ENCODE data around the gene RHOD.

The RHOD gene

DNA sequence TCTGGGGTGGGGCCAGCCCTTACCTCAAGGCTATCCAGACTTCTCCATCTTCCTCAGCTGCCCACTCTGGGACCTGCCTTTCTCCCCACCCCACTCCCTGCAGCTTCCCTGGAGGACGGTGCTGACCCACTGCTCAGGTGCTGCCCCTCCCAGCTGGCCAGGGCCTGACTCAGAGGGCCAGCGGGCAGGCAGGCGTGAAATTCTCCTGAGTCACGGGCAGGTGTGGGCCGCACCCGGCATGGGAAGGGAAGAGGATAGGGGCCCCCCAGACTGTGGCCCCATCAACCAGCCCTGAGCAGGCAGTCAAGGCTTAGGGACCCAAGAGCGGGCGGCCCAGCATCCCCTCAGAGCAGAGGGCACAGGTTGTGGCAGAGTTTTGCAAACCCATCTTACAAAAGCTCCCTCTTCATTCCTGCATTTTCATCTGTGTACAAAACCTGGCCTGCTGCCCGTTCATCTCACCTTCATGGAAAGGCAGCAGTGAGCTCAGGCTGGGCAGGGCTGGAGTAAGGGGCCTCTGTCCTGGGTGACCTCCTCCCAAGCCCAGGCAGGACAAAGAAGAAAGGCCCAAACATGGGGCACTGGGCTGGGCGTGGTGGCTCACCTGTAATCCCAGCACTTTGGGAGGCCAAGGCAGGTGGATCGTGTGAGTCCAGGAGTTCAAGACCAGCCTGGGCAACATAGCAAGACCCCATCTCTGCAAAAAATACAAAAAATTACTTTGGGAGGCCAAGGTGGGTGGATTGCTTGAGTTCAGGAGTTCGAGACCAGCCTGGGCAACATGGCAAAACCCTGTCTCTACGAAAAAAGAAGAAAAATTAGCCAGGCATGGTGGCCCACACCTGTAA, 6.1 kb downstream of the RHOD start:
- no peak for DNase-seq (ENCODE audit: low read depth)

DNA sequence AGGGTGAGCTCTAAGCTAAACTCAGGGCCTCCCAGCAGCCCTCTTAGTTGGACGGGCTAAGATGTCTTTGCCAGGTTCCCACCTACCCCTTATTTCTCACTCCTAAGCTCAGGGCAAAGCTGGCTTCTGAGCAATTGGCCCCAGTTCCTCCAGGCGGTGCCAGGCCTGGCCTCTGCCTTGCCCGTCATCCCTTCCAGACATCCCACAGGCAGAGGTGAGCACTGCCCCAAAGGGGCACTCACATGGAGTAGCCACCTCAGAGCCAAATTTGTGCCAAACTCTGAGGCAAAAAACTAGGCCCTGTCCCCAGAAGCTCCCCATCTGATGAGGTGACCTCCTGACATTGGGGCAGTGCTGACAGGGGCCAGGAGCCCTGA, 9.7 kb downstream of the RHOD start:
- no peak for DNase-seq (ENCODE audit: low read depth)

DNA sequence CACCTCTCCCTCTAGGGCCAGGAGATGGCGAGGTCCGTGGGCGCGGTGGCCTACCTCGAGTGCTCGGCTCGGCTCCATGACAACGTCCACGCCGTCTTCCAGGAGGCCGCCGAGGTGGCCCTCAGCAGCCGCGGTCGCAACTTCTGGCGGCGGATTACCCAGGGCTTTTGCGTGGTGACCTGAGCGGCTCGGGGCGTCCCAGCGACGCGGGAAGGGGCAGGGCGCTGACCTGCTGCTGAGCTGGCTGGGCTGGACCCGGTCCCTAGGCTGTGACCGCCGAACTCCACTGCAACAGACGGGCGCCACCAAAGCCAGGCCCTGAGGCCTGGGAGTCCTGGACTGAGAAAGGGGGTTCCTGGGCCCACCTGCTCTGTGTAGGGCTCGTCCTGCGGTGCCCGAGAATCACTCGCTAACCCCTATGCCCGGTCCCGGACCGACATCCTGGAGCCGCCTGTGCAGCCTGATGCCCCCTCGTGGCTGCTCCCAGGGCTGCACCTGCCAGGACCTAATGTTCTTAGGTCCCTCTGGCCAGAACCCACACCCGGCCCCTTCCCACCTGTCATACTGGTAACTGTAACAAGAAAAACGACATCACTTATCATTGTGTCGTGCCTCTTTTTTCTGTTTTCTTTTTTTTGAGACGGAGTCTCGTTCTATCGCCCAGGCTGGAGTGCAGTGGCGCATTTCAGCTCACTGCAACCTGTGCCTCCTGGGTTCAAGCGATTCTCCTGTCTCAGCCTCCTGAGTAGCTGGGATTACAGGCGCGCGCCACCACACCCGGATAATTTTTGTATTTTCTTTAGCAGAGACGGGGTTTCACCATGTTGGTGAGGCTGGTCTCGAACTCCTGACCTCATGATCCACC, 15.0 kb downstream of the RHOD start:
- DNase-seq (ENCODE audit: low read depth) = no peak

DNA sequence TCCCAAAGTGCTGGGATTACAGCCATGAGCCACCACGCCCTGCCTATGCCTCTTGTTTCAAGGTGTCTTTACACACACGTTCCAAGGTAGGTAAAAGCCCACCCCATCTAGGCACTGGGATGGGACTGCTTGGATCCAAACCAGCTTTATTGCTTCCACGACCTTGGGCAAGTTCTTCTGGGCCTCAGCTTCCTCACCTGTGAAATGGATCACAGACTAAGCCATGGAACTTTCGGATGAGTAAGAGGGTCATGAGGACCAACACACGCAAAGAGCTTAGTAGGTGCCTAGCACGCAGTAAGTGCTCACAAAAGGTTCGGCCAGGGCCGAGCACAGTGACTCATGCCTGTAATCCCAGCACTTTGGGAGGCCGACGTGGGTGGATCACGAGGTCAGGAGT, 15.6 kb downstream of the RHOD start:
- DNase-seq (ENCODE audit: low read depth) = no peak

DNA sequence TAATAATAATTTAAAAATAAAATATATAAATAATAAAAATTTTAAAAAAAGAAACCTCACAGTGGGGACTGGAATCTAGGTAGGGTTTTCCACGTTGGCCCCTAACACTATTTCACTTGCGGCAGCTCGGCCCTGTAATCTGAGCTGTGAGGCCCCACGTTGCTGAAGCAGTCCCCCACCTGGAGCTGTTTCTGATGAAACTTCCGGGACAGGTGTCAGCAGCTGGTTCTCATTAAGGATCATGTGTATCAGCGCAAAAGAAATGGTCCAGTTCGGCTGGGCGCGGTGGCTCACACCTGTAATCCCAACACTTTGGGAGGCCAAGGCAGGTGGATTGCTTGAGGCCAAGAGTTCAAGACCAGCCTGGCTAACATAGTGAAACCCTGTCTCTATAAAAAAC, 17.3 kb downstream of the RHOD start:
- no peak for DNase-seq (ENCODE audit: low read depth)

DNA sequence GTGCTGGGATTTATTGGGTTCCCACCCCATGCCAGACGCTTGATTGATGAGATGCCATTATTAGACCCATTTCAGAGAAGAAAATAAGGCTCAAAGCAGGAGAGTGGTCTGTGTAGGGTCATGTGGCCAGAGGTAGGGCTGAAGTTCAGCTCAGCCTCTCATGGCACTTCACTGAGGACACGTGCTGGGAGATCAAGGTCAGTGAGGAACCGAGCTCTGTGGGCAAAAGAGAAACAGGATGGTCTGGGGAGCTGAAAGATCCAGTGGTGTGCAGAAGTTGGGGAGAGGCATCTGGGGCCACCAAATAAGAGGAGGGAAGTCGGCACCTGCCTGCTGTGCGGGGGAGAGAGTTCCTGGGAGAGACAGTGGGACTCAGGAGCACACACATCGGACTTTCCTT, 19.6 kb downstream of the RHOD start:
- DNase-seq (ENCODE audit: low read depth) = no peak

DNA sequence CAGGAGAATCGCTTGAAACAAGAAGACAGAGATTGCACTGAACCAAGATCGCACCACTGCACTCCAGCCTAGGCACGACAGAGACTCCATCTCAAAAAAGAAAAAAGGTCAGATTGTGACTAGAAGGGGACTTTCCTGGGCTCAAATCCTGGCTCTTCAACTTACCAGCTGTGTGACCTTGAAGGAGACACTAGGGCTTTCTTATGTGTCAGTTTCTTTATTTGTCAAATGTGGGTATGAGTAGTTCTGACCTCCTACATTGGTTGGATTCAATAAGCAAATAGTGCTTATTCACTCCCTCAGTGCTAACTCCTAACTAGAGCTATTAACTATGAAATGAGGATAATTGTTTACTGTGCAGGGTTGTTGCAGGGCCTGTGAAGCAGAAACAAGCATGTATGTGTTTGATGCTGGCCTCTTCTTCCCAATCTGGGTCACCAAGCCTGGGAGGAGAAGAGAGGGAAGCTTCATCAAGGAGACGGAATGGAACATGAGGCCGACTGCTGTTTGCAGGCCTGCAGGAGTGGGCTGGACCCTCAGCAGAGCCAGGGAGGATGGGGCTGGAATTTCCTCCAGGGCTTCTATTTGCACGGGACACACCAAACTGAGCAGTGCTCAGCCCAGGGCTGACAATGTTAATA, 22.5 kb downstream of the RHOD start:
- no peak for DNase-seq (ENCODE audit: low read depth)

DNA sequence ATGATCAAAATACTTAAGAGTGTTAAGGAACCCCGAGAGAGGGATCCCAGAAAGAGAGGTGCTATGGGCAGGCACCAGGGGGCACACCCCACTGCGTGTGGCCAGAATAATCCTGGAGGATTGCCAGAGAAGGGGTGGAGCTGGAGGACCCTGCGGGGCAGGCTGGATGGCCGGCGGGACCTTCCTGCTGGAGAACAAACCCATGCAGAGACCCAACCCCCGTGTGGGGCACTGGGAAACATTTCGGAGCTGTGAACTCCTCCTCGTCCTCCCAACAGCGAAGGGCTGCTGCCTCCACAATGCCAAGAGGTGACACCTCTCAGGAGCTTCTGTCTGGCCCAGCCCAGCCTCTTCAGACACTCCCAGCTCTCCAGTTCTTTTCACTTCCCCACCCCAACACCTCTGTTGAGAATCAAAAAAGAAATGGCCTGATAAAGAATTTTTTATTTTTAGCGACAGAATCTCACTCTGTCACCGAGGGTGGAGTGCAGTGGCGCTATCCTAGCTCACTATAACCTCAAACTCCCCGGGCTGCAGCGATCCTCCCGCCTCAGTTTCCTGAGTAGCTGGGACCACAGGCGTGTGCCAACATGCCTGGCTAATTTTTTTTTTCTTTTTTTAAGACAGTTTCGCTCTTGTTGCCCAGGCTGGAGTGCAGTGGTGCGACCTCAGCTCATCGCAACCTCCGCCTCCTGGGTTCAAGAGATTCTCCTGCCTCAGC, 25.6 kb downstream of the RHOD start:
- DNase-seq (ENCODE audit: low read depth) = no peak

DNA sequence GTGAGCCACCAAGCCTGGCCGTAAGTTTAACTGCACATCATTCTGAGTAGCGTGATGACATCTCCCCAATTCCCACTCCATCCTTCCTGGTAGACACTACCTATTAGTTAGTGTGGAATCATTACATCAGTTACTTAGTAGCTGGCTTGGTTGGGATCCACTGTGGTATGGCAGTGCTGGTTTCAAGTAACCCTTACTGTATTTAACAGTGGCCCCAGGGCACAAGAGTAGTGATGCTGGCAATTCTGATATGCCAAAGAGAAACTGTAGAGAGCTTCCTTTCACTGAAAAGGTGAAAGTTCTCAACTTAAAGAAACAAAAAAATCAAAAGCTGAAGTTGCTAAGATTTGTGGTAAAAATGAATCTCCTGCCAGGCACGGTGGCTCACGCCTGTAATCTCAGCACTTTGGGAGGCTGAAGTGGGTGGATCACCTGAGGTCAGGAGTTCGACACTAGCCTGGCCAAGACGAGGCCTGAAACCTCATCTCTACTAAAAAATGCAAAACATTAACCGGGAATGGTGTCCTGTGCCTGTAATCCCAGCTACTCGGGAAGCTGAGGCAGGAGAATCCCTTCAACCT, 27.2 kb downstream of the RHOD start:
- DNase-seq (ENCODE audit: low read depth) = no peak

DNA sequence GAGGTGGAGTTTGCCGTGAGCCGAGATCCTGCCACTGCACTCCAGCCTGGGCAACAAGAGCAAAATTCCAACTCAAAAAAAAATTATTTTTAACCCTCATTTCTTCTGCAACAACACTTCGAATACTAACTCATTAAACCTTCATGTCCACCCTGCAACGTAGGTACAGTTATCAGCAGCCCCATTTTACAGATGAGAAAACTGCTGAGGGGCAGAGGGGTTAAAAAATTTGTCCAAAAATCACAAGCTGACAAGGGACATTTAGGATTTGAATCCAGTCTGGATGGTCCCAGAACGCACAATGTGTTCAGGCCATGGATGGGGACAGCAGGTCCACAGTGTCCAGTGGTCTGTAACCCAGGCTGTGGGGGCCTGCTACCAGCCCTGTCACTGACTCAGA, 29.0 kb downstream of the RHOD start:
- no peak for DNase-seq (ENCODE audit: low read depth)

DNA sequence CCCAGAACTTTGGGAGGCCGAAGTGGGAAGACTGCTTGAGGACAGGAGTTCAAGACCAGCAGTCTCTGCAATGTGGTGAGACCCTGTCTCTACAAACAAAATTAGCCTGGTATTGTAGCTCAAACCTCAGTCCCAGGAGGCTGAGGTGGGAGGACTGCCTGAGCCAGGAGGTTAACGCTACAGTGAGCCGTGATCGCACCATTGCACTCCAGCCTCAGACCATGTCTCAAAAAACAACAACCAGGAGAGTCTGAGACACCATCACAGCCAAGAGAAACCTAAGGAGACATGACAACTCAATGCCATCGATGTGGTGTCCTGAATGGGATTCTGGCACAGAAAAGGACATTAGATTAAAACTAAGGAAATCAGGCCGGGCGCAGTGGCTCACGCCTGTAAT, 34.1 kb downstream of the RHOD start:
- no peak for DNase-seq (ENCODE audit: low read depth)

DNA sequence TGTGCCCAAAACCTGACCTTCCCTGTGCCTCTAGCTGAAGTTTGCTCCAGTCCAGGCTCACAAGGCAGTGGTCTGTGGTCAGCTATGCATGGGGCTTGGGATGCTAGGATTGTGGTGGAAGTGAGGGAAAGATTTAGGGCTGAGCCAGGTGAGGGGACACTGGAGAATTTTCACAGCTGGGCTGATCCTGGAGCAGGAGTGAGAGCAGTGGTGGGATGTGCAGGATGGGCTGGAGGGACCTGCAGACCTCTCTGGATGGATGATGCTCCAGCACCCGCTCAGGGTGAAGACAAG, 38.5 kb downstream of the RHOD start:
- DNase-seq (ENCODE audit: low read depth) = no peak

DNA sequence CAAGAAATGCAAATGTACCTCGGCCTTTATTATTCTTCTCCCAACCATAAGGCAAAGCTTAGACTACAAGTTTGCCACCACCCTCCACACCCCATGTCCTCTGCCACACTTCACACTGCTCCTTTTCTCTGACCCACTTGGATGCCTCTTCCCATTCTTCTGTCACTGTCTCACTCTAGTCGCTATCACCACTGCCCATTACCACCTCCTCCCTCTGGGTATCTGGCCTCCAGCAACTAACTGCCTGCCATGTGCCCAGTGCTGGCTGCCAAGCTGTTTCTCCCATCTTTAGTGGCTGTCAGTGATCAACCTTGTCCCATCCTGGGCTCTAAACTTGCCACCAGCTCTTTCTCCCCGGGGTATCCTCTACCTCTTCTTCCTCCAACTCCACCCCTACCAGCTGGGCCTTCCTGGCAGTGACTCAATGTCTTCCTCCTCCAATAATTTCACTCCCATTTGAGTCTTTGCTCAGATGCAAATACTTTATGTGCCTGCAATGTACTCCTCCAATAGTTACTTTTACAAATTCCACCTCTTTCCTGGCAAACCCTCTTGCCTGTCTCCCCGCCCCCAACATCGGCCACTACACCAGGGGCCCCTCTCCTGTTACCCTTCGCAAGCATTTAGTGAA, 42.3 kb downstream of the RHOD start:
- no peak for DNase-seq (ENCODE audit: low read depth)

DNA sequence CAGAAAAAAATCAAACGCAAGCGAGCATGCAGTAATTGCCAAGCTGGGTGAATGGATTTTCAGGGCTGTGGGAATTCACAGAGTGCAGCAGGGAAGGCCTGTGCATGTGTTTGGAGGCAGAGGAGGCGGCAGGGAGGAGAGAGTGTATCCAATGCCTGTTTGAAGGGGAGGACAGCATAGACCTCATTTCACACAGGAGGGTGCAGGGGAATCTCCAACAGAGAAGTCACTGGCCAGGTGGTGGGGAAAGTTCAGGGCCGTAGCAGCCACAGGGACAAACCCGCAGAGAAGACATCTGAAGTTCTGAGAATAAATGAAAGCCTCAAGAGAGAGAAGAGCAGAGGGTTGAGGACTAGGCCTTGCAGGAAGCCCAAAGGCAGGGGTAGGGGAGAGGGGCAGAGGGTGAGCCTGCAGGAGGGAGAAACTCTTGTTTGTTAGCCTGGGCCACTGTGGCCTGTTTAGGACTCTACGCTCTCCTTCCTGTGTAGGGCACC, 43.2 kb downstream of the RHOD start:
- no peak for DNase-seq (ENCODE audit: low read depth)

DNA sequence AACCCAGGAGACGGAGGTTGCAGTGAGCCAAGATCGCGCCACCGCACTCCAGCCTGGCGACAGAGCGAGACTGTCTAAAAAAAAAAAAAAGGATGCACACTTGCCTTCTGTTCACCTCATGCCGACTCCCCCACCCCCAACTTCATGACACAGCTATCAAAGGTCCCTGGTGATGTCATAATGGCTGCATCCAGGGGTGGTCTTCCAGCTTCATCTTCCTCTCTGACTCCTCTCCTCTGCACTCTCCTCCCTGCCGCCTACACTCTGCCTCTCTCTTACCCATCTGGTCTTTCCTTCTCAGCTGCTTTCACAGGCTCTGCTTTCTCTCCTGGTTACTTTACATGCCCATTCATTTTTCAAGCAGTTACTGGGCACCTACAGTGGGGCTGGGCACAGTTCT, 46.0 kb downstream of the RHOD start:
- DNase-seq (ENCODE audit: low read depth) = no peak

DNA sequence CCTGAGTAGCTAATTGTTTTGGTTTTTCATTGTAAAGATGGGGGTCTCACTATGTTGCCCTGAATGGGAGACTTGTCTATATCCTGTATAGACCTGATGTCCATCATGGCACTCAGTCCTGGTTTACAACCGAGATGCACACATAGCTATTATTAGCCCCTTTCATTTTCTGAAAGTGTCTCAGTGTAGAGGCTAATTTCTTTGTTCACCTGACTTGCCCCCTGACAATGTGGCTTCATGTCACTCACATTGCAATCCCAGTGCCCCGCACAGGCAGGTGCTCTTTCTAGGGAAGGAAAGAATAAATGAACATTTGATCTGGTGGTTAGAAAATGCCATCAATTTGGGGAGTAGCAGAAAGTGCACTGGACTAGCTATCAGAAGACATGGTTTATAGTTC, 49.3 kb downstream of the RHOD start:
- DNase-seq (ENCODE audit: low read depth) = no peak

DNA sequence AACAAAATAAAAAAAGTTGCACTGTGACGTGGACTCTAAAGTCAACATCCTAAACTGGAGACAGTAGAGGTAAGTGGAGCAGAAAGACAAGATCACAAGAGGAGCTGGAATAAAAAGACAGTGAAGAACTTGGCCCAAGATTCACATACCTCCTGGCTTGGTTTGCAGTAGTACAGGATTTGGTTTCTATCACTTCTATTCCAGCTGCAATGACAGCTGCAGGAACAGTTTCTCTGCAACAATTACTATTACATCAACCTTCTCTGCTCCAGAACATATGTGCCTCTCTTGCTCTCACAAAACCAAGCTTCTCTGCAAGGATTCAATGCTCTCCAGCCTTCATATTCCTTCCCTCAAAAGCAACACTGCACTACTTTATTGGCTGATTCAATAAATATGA, 54.6 kb downstream of the RHOD start:
- DNase-seq (ENCODE audit: low read depth) = no peak

DNA sequence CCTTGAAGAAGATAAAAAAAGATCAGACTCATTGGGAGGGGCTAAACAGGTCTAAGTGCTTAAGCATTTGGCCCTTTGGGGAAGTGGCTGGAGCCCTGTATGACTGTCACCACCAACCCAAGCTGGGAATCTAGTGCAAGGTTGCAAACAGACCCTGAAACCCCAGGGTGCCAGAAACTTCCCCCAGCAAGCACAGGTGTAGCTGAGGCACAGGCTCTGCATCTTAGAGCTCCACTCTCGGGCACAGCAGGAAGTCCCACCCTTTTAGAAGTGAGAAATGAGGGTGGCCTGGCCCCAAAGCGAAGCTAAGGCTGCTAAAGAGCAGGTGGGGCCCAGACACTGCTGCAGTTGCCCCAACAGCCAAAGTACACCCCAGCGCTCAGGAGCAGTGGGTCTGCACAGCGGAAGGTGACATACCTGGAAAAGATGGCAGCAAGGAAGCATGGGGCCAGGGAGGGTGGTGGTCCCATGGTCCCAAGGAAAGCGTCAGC, 56.6 kb downstream of the RHOD start:
- DNase-seq (ENCODE audit: low read depth) = no peak

DNA sequence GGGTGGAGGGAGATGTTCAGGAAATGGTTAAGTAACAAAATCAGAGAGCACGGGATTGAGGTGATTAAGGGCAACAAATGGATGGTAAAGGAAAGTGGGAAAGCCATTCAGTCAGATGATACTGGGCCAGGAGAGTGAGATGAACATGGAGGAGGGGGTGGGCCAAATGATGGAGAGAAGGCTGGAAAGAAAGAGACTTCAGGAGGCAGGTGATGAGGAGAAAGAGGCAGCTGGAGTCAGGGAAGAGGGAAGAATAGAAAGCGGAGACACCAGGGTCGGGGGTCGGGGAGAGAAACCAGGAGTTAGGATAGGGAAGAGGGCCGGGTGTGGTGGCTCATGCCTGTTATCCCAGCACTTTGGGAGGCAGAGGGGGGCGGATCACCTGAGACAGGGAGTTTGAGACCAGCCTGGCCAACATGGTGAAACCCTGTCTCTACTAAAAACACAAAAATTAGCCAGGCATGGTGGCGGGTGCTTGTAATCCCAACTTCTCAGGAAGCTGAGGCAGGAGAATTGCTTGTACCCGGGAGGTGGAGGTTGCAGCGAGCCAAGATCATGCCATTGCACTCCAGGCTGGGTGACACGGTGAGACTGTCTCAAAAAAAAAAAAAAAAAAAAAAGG, 57.7 kb downstream of the RHOD start:
- DNase-seq (ENCODE audit: low read depth) = no peak

DNA sequence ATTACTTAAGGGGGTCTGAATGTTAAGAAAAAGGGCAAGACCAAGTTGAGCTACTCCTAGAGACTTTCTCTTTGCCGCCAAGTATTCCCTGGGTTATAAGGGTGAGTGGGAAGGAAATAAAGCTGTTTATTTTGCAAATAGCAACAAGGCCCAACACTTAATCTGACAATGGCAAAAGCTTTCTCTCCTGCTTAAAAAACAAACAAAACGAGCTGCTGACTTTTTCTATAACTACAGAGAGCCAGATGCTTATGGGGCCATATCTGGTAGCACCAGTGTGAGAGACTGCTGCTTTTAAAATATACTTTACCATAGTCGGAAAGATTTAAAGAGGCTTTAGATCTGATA, 60.1 kb downstream of the RHOD start:
- DNase-seq (ENCODE audit: low read depth) = no peak

DNA sequence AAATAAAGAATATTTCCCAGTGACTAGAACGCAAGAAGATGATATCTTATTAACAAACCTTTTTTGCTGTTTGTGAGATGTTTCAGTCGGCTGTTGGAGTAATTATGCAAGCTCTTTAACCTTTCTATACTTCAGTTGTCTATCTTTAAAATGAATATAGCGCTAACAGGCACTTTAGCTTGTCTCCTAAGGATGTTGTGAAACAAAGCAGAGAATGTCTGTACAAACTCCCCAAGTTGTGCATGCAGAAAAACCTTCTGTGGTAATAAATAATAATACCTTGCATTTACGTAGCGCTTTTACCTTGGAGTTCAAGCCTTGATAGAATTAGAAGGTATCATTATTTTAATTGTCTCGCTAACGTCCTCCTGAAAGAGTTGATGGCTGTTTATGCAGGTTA, 60.5 kb downstream of the RHOD start:
- no peak for DNase-seq (ENCODE audit: low read depth)
